A549 (cell line): ENCODE results near the gene SIRT6.

ENCODE experiments used
- BHLHE40 ChIP-seq: IDR thresholded peaks from 2 replicates; pipeline ENCODE4 v1.6.1; 2012; ENCODE audit warnings: low read depth, low read length, inconsistent platforms
- CEBPB ChIP-seq, 2 experiments: fragments of >200 bp in 1 of 2; sonication (Bioruptor Twin) in 1 of 2; formaldehyde crosslinking in 1 of 2; IDR thresholded peaks; 2 replicates each; pipeline ENCODE4 v1.6.1; 2012 to 2016
- CTCF ChIP-seq: fragments of >200 bp; sonication (Bioruptor Twin); formaldehyde crosslinking; IDR thresholded peaks from 3 replicates; pipeline ENCODE4 v1.5.1; 2016
- EP300 ChIP-seq, 2 experiments: fragments of >200 bp; sonication (Bioruptor Twin); formaldehyde crosslinking; IDR thresholded peaks; 2 replicates in 1 of 2; 3 replicates in 1 of 2; pipeline ENCODE4 v1.6.1; 2016 to 2017
- HES2 ChIP-seq: fragments of >200 bp; sonication (Bioruptor Twin); formaldehyde crosslinking; IDR thresholded peaks from 2 replicates; pipeline ENCODE4 v1.6.1; 2016
- JUNB ChIP-seq: fragments of >200 bp; sonication (Bioruptor Twin); formaldehyde crosslinking; IDR thresholded peaks from 2 replicates; pipeline ENCODE4 v1.6.1; 2016
- MAFK ChIP-seq: fragments of 450-650 bp; IDR thresholded peaks from 2 replicates; pipeline ENCODE4 v1.6.1; 2014; ENCODE audit not compliant: partially characterized antibody
- NR3C1 ChIP-seq: fragments of >200 bp; sonication (Bioruptor Twin); formaldehyde crosslinking; IDR thresholded peaks from 3 replicates; pipeline ENCODE4 v1.6.1; 2017
- POLR2A ChIP-seq: IDR thresholded peaks from 2 replicates; pipeline ENCODE4 v1.6.1; 2012; ENCODE audit warnings: mild to moderate bottlenecking, low read length
- SMC3 ChIP-seq: fragments of >200 bp; sonication (Bioruptor Twin); formaldehyde crosslinking; IDR thresholded peaks from 3 replicates; pipeline ENCODE4 v1.6.1; 2018; ENCODE audit warnings: inconsistent platforms
- SREBF2 ChIP-seq: fragments of 450-650 bp; IDR thresholded peaks from 2 replicates; pipeline ENCODE4 v1.6.1; 2014; ENCODE audit warnings: mild to moderate bottlenecking, moderate library complexity
- TF ChIP-seq, protein P1 (sequence below): fragments of 450-650 bp; IDR thresholded peaks from 2 replicates; pipeline ENCODE4 v1.6.1; 2014; ENCODE audit warnings: antibody characterized with exemption
- TF ChIP-seq, protein P2 (sequence below): fragments of 200-600 bp; sonication (generic); IDR thresholded peaks from 2 replicates; pipeline ENCODE4 v1.6.1; 2016; ENCODE audit warnings: antibody characterized with exemption, mild to moderate bottlenecking, moderate library complexity

DNA sequence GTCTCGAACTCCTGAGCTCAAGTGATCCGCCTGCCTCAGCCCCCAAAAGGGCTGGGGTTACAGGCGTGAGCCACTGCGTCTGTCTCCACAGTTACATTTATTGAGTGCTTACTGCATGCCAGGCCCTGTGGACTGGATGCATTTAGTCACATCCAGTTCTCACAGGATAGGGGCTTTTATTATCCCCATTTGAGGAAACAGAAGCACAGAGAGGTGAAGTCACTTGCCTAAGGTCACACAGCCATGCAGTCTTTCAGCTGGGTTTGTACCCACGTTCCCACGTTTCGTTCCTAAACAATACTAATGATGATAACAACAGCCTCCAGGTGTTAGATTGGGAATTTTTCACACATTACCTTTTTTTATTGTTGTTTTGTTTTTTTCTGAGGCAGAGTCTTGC is 37.8 kb upstream of the SIRT6 start:
- TF ChIP-seq, protein P1, sequence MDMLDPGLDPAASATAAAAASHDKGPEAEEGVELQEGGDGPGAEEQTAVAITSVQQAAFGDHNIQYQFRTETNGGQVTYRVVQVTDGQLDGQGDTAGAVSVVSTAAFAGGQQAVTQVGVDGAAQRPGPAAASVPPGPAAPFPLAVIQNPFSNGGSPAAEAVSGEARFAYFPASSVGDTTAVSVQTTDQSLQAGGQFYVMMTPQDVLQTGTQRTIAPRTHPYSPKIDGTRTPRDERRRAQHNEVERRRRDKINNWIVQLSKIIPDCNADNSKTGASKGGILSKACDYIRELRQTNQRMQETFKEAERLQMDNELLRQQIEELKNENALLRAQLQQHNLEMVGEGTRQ, result no peak
- no peak for TF ChIP-seq POLR2A
- TF ChIP-seq, protein P2, sequence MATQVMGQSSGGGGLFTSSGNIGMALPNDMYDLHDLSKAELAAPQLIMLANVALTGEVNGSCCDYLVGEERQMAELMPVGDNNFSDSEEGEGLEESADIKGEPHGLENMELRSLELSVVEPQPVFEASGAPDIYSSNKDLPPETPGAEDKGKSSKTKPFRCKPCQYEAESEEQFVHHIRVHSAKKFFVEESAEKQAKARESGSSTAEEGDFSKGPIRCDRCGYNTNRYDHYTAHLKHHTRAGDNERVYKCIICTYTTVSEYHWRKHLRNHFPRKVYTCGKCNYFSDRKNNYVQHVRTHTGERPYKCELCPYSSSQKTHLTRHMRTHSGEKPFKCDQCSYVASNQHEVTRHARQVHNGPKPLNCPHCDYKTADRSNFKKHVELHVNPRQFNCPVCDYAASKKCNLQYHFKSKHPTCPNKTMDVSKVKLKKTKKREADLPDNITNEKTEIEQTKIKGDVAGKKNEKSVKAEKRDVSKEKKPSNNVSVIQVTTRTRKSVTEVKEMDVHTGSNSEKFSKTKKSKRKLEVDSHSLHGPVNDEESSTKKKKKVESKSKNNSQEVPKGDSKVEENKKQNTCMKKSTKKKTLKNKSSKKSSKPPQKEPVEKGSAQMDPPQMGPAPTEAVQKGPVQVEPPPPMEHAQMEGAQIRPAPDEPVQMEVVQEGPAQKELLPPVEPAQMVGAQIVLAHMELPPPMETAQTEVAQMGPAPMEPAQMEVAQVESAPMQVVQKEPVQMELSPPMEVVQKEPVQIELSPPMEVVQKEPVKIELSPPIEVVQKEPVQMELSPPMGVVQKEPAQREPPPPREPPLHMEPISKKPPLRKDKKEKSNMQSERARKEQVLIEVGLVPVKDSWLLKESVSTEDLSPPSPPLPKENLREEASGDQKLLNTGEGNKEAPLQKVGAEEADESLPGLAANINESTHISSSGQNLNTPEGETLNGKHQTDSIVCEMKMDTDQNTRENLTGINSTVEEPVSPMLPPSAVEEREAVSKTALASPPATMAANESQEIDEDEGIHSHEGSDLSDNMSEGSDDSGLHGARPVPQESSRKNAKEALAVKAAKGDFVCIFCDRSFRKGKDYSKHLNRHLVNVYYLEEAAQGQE, result no peak
- no peak for TF ChIP-seq CTCF
- TF ChIP-seq JUNB, result no peak
- no peak for TF ChIP-seq SMC3
- no peak for TF ChIP-seq MAFK
- TF ChIP-seq EP300 (IDR thresholded peaks at IDR 0.05), result no peak
- no peak for TF ChIP-seq CEBPB (IDR thresholded peaks at IDR 0.05)
- no peak for TF ChIP-seq BHLHE40
- no peak for TF ChIP-seq HES2
- no peak for TF ChIP-seq SREBF2
- TF ChIP-seq NR3C1, result no peak
